SH-SY5Y (cell line): ENCODE measurements around the gene TRIO.

Experiments used
- GATA2 ChIP-seq: IDR thresholded peaks from 2 replicates; pipeline ENCODE4 v1.6.1; 2011; ENCODE audit warnings: mild to moderate bottlenecking, low read depth, low read length
- GATA3 ChIP-seq: IDR thresholded peaks from 2 replicates; pipeline ENCODE4 v1.6.1; 2011; ENCODE audit warnings: low read depth, mild to moderate bottlenecking, low read length, moderate library complexity

- TF ChIP-seq GATA2 (peak; percentile 87), GATA3 (peak; percentile 77)
Observed at GRCh38 chr5:14181299-14181968, 38.3 kb downstream of the TRIO start.
